ENCODE measurements around the gene ZC3H6. TPM values are rescaled to one million over a fixed set of nuclear protein-coding genes. Genes with fewer than 3 reads are reported as not detected.

The ZC3H6 gene, protein sequence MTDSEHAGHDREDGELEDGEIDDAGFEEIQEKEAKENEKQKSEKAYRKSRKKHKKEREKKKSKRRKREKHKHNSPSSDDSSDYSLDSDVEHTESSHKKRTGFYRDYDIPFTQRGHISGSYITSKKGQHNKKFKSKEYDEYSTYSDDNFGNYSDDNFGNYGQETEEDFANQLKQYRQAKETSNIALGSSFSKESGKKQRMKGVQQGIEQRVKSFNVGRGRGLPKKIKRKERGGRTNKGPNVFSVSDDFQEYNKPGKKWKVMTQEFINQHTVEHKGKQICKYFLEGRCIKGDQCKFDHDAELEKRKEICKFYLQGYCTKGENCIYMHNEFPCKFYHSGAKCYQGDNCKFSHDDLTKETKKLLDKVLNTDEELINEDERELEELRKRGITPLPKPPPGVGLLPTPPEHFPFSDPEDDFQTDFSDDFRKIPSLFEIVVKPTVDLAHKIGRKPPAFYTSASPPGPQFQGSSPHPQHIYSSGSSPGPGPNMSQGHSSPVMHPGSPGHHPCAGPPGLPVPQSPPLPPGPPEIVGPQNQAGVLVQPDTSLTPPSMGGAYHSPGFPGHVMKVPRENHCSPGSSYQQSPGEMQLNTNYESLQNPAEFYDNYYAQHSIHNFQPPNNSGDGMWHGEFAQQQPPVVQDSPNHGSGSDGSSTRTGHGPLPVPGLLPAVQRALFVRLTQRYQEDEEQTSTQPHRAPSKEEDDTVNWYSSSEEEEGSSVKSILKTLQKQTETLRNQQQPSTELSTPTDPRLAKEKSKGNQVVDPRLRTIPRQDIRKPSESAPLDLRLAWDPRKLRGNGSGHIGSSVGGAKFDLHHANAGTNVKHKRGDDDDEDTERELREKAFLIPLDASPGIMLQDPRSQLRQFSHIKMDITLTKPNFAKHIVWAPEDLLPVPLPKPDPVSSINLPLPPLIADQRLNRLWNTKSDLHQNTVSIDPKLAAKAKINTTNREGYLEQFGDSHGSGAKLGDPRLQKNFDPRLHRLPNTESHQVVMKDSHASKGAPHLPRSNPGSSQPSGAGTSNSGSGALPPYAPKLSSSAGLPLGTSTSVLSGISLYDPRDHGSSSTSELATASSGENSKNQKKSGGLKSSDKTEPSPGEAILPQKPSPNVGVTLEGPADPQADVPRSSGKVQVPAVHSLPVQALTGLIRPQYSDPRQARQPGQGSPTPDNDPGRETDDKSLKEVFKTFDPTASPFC
- total RNA-seq, result 10 to 100 TPM; 11.3 to 30.1 (median 18.0) TPM
- 10 to 100 TPM in 1 of 2 donors, 1 to 10 TPM in 1; 1.5 to 11.7 TPM for polyA plus RNA-seq
- long read RNA-seq, donor 1, full-length matches to known transcripts, result 5 of 28 reads
- long read RNA-seq, donor 1, partial matches to known transcripts, result 15 of 28 reads
- long read RNA-seq, donor 1, other reads (novel, unspliced or antisense), result 8 of 28 reads
- long read RNA-seq, donor 2, partial matches to known transcripts, result 4 of 6 reads
- long read RNA-seq, donor 2, other reads (novel, unspliced or antisense), result 2 of 6 reads
- long read RNA-seq, donor 3, full-length matches to known transcripts, result 1 of 6 reads
- long read RNA-seq, donor 3, partial matches to known transcripts, result 4 of 6 reads
- long read RNA-seq, donor 3, other reads (novel, unspliced or antisense), result 1 of 6 reads

DNA sequence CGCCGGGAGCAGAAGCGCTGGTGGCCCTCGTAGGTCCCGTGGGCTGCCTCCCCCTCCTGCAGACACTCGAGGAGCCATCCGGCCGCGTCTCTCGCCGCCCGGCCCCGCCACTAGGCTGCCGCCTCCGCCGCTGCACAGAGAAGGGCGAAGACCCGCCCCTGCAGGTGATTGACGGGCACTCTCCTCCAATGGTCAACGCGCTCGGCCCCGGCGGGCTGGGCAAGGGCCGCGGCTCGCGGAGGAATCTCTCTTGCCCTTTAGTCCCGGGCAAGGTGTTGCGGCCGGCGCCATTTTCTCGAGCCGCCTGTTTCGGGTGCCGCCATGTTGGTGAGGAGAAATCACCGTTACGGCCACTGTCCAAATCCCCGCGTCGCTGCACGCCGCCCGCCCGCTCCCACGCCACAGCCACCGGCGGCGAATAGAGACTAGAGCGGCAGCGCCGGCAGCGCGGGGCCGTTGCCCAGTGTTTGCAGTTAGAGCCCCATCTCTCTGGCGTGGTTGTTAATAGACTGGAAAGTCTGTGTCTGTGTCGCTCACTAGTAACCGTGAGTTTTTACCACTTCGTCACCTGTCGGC lies at the start of gene ZC3H6:
Gene ZC3H6 (plus strand): TSS at position 287 of the 576 bp plus-strand sequence. CDS start 398 bp downstream, outside the sequence.
- ATAC-seq (peak; percentile 98 to 100 (median 99)), DNase-seq (peak; percentile 99 to 100 (median 99))
- intact Hi-C loops (cut with DNase I), result loop anchor here in 6 of 10 donors (1.0 to 10.0 kb wide), 5 partner anchors 20 to 309 kb away; partner anchors contain the start of genes CHCHD5 (in 3 of the 6), ZC3H8 (in 3 of the 6) and TMEM87B (in 2 of the 6)
- TF ChIP-seq, protein P1, sequence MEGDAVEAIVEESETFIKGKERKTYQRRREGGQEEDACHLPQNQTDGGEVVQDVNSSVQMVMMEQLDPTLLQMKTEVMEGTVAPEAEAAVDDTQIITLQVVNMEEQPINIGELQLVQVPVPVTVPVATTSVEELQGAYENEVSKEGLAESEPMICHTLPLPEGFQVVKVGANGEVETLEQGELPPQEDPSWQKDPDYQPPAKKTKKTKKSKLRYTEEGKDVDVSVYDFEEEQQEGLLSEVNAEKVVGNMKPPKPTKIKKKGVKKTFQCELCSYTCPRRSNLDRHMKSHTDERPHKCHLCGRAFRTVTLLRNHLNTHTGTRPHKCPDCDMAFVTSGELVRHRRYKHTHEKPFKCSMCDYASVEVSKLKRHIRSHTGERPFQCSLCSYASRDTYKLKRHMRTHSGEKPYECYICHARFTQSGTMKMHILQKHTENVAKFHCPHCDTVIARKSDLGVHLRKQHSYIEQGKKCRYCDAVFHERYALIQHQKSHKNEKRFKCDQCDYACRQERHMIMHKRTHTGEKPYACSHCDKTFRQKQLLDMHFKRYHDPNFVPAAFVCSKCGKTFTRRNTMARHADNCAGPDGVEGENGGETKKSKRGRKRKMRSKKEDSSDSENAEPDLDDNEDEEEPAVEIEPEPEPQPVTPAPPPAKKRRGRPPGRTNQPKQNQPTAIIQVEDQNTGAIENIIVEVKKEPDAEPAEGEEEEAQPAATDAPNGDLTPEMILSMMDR (IDR thresholded peaks at IDR 0.05), result peak in 3 of 12 donors; percentile 16 to 36 (median 26)
- TF ChIP-seq POLR2A (IDR thresholded peaks at IDR 0.05), result peak in 1 of 2 donors; percentile 93
- H3K4me3 ChIP-seq, result peak within 1 kb of the TSS; percentile 79 to 99 (median 86)
- WGBS, 4 donors, result 0 to 2% (median 0%) methylated on average over 25 to 60 of the region's 60 CpGs
- no peaks in the 10 kb centered on the region for H3K36me3 ChIP-seq
- no peaks in the 10 kb centered on the region for H3K27me3 ChIP-seq
- H3K4me1 ChIP-seq, result peaks cover 0 to 25% (median 9%) of the 10 kb centered on the region in 12 donors
- H3K27ac ChIP-seq, result peak within 1 kb of the TSS; percentile 96 to 100 (median 100)
- H3K9me3 ChIP-seq, result no peaks in the 10 kb centered on the region

DNA sequence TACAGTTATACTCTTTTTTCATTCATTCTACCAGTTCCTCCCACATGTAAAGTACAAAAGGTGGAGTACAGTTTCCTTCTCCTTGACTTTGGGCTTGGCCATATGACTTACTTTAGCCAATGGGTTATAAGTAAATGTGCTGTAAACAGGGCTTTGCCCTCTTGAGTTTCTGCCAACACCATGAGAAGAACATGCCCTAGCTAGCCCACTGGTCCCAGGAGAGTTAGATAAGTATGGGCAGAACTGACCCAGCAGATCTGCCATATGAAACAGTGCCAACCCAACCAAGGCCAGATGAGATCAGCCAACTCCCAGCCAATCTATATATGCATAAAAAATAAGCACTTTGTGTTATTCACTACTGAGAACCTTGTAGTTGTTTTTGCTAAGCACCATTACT lies 46.0 kb upstream of the ZC3H6 start:
- Histone ChIP-seq H3K27me3 (no peaks in the 10 kb centered on the region), H3K4me3 (no peak overlapping the region), H3K9me3 (peaks cover 0 to 5% (median 0%) of the 10 kb centered on the region in 12 donors), H3K27ac (no peak overlapping the region), H3K4me1 (no peaks in the 10 kb centered on the region), H3K36me3 (peaks cover 0 to 69% (median 43%) of the 10 kb centered on the region in 9 donors)
- TF ChIP-seq, protein P1 (IDR thresholded peaks at IDR 0.05), result no peak
- no peak for TF ChIP-seq POLR2A (IDR thresholded peaks at IDR 0.05)
- intact Hi-C loops (cut with DNase I), result no loop called here
- DNase-seq (no peak), ATAC-seq (no peak)

DNA sequence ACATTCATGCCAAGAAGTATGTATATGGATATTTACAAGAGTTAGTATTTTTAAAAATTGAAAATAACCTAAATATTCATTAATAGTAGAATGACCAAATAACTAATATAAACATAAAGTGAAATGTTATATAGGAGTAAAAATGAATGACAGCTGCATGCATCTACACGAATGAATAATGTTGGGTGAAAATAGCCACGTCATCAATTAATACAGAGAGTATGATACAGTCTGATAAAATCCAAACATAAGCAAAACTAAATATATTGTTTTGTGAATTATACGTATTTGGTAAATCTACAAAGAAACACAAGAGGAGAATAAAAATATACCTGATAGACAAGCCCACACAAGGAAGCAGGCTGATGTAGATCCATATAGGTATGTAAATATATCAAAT lies 45.0 kb upstream of the ZC3H6 start:
- Histone ChIP-seq H3K27ac (no peak overlapping the region), H3K4me1 (no peaks in the 10 kb centered on the region), H3K36me3 (peaks cover 0 to 75% (median 53%) of the 10 kb centered on the region in 9 donors), H3K4me3 (no peak overlapping the region), H3K27me3 (no peaks in the 10 kb centered on the region), H3K9me3 (peaks cover 0 to 5% (median 0%) of the 10 kb centered on the region in 12 donors)
- intact Hi-C loops (cut with DNase I), result loop anchor here in 1 of 10 donors (10.0 kb wide), 1 partner anchor 106 kb away; no protein-coding TSS in a partner anchor
- WGBS, 4 donors, result 93 to 98% (median 96%) methylated on average over 3 of the region's 3 CpGs
- ATAC-seq (no peak), DNase-seq (no peak)
- TF ChIP-seq, protein P1 (IDR thresholded peaks at IDR 0.05), result no peak
- no peak for TF ChIP-seq POLR2A (IDR thresholded peaks at IDR 0.05)
